Measurements from ENCODE around the gene BCL2L14.

GRCh38 chr12:12068751-12069150, 2.0 kb upstream of the BCL2L14 start:
- TF ChIP-seq CTCF (IDR thresholded peaks at IDR 0.05; ENCODE audit: insufficient read depth, low read length) (no peak), POLR2AphosphoS5 (IDR thresholded peaks at IDR 0.05; ENCODE audit: low read depth) (no peak)
